Stimulated activated CD4-positive, alpha-beta T cell treated with anti-CD3 and anti-CD28 coated beads, Interleukin-1b, Interleukin-23, amount 100 ng/mL, for 48 hours (primary cell): ENCODE results near the gene ASB8.
"Not testable (repeated sequence)": the region's sequence is repeated elsewhere in the genome, so short reads cannot be mapped to it uniquely, and the experiment has no call there.

Source experiments
- DNase-seq: peaks from one replicate; pipeline ENCODE4 v3.0.0-alpha.2; 2020

Gene ASB8

GRCh38 chr12:48182631-48183030 is 25.3 kb upstream of the ASB8 start:
- DNase-seq = no peak

DNA sequence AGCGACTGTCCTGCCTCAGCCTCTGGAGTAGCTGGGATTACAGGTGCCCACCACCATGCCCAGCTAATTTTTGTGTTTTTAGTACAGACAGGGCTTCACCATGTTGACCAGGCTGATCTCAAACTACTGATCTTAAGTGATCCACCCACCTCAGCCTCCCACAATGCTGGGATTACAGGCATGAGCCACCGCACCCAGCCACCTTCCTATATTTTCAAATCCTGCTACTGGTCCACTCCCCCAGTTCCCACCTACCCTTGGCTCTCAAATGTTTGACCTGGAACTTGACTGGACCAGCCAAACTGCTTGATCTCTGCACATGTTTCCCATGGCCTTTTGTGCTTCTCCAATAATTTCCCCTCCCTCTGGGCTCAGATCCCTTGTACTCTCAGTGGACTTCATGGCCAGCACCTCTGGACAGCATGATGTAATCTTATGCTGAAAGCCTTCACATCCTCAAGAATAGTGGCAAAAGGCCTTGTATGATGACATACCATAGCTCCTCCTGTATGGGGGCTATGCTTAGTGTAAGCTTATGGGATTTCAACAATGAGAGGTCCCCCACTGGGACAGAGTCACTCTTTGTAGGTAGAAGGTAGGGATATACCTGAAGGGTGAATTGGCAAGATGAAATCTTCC is 23.7 kb upstream of the ASB8 start:
- DNase-seq = no peak

DNA sequence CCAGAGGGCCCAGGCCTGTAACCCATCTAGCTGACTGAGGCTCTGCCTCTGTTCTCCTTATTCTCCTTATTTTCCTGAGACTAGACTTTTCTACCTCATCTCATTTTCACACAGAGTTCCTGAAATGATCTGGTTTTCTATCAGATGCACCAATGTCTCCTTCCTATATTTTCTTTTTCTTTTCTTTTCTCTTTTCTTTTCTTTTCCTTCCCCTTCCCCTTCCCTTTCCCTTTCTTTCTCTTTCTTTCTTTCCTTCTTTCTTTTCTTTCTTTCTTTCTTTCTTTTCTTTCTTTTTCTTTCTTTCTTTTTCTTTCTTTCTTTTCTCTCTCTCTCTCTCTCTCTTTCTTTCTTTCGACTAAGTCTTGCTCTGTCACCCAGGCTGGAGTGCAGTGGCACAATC is 23.1 kb upstream of the ASB8 start:
- DNase-seq = no peak

DNA sequence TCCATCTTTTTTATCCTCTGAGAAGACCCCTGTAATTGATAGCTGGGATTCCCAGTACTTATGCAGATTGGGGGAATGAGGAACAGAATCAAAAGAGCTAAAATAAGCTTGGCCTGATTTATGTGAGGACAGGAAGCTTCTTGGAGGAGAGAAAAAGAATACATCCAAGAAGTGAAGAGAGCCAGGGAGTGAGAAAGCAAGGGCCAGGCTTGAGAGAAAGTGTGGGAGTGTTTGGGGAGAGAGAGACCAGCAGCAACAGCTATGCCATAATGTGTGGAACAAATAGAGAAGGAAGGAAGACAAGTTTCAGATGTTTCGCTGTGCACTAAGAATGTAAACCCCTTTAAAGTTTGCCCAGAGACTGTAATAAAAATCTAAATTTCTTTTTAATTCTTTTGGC is 22.2 kb upstream of the ASB8 start:
- DNase-seq = no peak

GRCh38 chr12:48177982-48178381 is 20.7 kb upstream of the ASB8 start:
- DNase-seq = no peak

- DNase-seq = no peak
These were observed 19.1 kb upstream of the ASB8 start for GRCh38 chr12:48176417-48176751.

- no peak for DNase-seq
These were observed 18.5 kb upstream of the ASB8 start for GRCh38 chr12:48175613-48176416.

DNA sequence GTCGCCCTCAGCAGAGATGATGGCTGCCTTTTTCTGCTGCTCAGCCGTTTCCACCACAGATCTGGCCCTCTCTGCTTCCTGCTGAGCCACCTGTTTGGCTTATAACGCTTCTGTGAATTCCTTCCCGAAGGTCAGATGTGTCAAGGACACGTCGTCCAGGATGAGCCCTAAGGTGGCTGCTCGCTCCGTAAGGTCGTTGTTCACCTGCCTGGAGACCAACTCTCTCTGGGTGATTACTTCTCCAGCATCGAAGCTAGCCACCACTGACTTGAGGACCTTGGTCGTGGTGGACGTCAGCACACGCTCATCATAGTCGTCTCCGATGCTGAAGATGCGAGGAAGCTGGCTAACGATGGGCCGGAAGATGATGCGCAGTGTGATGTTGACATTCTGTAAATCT is 11.7 kb upstream of the ASB8 start:
- DNase-seq = no peak

DNA sequence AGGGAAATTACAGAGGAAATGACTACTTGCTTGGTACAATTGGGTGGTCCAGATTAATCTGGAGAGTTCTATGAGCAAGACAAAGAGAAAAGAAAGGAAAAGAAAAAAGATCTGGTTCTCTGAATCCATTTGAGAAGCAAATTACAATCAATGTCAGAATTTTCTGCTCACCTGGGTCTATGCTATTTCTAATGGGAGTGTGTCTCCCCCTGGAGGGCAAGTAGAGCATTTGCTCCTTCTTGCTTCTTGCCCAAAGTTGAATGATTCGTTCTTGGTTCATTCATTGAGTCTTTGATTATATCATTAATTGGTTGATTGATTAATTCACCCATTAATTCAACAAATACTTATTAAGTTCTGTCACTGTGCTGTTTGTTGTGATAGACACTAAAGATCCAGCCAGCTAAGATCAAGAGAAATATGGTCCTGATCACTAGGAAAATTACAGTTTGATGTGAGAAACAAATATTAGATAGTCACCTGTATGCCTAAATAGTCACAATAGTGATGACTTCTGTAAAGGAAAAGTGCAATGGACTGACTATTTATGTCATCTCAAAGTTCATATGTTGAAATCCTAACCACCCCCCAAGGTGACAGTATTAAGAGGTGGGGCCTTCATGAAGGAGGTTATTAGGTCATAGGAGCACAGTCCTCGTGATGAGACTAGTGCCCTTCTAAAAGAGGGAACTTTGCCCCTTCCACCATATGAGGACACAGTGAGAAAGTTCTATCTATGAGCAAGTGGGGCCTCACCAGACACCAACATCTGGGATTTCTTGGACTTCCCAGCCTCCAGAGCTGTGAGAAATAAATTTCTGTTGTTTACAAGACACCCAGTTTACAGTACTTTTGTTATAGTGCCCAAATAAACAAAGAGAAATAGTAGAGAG is 8.0 kb upstream of the ASB8 start:
- DNase-seq = peak; percentile 17

- no peak for DNase-seq
These were observed 7.1 kb upstream of the ASB8 start for GRCh38 chr12:48164451-48164850.

DNA sequence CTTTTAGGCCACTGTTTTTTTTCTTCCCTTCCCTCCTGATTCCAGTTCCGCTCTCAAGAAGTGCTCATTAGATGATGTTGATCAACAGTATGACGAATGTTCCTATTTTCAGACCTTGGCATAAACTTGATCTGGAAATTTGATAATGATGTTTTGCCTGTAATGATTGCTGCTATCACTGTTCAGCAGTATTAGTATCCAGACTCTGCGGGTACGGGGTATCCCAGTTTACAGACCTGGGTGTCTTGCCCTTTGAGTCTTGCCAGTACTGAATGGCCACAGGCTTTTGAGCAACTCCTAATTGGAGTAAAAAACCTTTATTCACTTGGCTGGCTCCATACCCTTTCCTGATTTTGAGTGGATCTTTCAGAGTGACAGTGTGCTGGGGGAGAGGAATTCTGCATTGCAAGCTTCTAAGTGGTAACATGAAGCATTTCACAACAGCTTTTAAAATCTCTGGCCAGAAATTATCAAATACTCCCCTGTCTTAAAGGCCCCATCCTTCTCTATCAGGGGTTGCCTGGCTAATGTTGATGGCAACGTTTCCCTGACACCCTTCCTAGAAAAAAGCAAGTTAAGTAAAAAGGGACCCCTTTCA is 5.9 kb upstream of the ASB8 start:
- no peak for DNase-seq

DNA sequence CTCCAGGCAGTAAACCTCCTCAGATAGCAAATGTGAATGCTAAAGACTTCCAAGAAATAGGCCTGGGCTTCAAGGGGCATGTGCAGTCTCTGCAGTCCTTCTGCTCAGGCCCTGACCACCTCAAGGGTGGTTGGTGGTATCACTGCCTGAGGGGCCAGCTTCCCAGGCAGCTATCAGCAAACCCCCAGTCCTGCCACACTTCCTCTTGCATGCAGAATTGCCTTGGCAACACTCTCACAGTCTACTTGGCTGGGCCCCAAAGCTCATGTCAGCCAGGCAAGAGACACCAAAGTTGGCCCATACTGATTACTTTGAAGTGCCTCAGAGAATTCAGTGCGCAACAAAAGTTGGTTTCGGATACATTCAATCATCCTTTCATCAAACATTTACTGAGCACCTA is 3.5 kb upstream of the ASB8 start:
- no peak for DNase-seq

DNA sequence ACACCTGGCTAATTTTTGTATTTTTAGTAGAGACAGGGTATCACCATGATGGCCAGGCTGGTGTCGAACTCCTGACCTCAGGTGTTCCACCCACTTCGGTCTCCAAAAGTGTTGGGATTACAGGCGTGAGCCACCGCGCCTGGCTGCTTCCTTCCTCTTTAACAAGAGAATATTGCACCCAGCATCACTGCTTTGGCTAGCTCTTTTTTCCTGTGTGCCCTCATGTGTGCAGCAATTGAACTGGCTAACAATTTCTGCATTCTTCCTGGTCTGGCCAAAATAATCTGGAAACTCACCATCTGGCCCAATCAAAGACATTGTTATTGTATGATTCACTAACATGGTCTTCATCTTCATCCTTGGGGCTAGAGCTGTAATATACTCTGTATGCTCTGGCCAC is 2.7 kb upstream of the ASB8 start:
- DNase-seq = no peak

GRCh38 chr12:48157889-48158370 is 615 bp upstream of the ASB8 start:
- DNase-seq = peak; percentile 28

- no peak for DNase-seq
These were observed 680 bp downstream of the ASB8 start for GRCh38 chr12:48156652-48157017.

DNA sequence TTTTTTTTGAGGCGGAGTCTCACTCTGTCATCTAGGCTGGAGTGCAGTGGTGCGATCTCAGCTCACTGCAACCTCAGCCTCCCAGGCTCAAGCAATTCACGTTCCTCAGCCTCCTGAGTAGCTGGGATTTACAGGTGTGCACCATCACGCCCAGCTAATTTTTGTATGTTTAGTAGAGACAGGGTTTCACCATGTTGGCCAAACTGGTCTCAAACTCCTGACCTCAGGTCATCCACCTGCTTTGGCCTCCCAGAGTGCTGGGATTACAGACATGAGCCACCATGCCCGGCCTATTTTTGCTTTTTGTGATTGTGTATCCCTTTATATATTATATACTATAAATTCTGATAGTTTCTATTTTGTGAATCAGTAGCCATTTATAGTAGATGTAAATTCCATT is 1.5 kb downstream of the ASB8 start:
- not testable (repeated sequence) for DNase-seq

- no peak for DNase-seq
These were observed 6.1 kb downstream of the ASB8 start for GRCh38 chr12:48151103-48151771.

GRCh38 chr12:48145981-48146380 is 11.3 kb downstream of the ASB8 start:
- no peak for DNase-seq

GRCh38 chr12:48143898-48144297 is 13.4 kb downstream of the ASB8 start:
- no peak for DNase-seq

- no peak for DNase-seq
These were observed 14.3 kb downstream of the ASB8 start for GRCh38 chr12:48142818-48143674.

DNA sequence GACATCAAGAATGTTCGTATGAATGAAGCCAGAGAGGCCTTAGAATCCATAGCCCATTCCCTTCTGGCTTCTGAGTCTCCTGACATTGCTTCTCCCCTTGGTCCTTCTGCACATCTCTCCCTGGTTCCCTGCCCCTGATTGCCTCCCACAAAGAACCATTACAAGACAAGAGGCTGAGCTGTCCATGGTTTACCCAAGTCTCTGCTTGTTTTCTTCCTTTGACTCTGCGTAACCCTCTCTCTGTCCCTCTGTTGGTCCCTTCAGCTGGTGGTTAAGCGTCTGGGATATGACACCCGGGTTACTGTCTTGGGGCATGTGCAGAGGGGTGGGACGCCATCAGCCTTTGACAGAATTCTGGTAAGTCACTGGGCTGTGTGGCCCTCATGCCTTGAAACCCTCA is 22.3 kb downstream of the ASB8 start:
- DNase-seq = no peak

DNA sequence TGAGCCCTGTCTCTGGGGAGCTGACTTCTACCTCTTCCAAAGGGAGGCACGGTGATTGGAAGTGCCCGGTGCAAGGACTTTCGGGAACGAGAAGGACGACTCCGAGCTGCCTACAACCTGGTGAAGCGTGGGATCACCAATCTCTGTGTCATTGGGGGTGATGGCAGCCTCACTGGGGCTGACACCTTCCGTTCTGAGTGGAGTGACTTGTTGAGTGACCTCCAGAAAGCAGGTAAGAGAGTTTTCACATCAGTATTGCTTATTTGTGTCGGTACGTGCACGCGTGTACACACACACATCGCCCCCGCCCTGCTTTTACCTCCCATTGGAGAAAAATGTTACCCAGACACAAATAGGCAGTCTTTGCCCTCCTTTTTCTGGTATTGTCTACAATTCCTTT is 24.5 kb downstream of the ASB8 start:
- DNase-seq = no peak
